HG02973 (cell line): ENCODE results near the gene INHBE.
A peak's percentile ranks its signal among the peaks of the same experiment; 100 is the strongest.
"Not testable (repeated sequence)": the region's sequence is repeated elsewhere in the genome, so short reads cannot be mapped to it uniquely, and the experiment has no call there.

Experiments used
- ATAC-seq: cut with Tn5 transposase; IDR thresholded peaks from one replicate; pipeline ENCODE4 v1.9.1; 2021; ENCODE audit warnings: moderate library complexity; ENCODE audit not compliant: unreplicated experiment

The INHBE gene, protein sequence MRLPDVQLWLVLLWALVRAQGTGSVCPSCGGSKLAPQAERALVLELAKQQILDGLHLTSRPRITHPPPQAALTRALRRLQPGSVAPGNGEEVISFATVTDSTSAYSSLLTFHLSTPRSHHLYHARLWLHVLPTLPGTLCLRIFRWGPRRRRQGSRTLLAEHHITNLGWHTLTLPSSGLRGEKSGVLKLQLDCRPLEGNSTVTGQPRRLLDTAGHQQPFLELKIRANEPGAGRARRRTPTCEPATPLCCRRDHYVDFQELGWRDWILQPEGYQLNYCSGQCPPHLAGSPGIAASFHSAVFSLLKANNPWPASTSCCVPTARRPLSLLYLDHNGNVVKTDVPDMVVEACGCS

DNA sequence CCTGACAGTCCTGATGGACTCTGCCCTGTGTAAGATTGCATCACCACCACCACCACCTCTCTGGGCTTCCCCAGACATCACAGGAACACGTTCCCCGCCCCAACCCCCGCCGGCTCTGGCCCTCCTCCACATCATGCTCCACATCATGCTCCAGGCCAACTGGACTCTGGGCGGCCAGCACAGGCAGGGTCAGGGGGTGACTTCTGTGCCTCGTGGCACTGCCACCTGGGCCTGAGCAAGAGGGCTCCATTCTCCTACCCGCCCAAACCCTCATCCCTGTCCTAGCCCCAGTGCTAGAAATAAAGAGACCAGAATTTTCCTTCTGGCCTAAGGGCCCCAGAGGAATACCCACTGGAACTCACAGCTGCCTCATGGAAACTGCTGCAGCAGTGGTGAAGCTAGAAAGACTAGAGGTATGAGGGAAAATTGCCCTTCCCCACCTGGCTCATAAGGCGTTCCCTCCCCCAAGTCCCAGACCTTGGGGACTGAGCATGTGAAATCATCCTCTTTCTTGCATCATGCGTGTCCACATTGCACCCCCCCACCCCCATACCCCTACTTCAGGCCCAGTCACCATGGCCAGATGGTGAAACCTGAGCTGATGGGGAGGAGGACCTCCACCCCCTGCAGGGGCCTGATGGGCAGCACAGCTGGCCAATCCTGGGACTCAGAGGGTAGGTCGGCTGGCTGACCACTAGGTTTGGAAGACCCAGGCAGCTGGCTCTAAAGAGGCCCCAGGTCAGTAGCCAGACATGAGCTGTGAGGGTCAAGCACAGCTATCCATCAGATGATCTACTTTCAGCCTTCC is at the start of gene INHBE:
TSS of gene INHBE (plus strand) at position 742 of the 808 bp plus-strand sequence. CDS start 230 bp downstream, outside the sequence.
- ATAC-seq = no peak

DNA sequence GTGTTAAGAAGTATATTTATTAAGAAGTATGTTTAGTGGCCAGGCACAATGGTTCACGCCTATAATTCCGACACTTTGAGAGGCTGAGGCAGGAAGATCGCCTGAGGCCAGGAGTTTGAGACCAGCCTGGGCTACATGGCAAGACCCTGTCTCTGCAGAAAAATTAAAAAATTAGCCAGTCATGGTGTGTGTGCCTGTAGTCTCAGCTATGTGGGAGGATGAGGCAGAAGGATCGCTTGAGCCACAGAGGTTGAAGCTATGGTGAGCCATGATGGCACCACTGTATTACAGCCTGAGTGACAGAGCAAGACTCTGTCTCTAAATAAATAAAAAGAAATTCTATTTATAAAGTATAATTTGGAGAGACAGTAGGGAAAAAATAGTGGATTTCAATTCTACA is 44.6 kb upstream of the INHBE start:
- ATAC-seq = no peak

DNA sequence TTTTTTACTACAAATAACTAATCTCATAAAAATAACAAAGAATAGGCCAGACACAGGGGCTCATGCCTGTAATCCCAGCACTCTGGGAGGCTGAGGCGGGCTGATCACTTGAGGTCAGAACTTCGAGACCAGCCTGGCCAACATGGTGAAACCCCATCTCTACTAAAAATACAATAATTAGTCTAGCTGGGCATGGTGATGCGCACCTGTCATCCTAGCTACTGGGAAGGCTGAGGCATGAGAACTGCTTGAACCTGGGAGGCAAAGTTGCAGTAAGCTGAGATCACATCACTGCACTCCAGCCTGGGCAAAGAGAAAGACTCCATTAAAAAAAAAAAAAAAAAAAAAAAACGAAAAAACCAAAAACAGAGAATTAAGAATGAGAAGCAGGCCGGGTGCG is 40.9 kb upstream of the INHBE start:
- ATAC-seq = not testable (repeated sequence)

DNA sequence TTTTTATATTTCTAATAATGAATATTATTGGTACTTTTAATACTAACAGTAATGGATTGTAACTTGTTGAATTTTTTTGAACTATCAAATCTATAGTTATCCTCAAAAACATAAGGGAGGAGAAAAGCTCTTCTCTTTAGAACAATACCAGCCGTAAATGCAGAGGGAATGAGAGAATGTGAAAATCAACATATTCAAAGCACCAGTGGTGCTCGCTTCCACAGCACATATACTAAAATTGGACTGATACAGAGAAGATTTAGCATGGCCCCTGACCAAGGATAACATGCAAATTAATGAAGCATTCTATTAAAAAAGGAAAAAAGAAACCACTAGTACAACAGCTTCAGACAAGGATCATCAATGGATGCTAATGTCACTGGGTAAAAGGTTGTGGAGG is 40.0 kb upstream of the INHBE start:
- ATAC-seq = no peak

DNA sequence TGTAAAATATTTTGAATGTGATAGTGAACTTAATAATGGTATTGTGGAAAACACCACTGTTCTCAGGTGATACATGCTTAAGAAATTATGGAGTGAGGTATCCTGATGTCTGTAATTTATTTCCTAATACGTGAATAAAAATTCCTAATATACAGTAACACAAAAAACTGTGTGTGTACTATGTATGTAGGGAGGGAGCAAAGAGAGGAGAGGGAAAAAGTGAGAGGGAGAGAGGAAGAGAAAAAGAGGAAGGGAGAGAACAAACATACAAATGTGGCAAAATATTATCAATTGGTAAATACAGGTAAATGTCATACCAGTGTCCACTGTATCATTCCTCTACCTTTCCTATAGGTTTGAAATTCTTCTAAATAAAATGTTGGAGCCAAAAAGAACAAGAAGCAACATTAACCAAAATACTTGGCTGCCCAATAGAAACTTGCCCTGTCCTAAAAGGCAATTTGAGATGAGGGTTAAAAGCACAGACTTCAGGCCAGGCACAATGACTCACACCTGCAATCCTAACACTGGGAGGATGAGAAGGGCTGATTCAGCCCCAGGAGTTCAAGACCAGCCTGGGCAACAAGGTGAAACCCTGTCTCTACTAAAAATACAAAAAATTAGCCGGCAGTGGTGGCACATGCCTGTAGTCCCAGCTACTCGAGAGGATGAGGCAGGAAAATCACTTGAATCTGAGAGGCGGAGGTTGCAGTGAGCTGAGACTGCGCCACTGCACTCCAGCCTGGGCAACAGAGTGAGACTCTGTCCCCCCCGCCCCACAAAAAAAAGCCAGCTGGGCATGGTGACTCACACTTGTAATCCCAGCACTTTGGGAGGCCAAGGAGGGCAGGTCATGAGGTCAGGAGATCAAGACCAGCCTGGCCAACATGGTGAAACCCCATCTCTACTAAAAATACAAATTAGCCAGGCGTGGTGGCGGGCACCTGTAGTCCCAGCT is 38.8 kb upstream of the INHBE start:
- no peak for ATAC-seq

DNA sequence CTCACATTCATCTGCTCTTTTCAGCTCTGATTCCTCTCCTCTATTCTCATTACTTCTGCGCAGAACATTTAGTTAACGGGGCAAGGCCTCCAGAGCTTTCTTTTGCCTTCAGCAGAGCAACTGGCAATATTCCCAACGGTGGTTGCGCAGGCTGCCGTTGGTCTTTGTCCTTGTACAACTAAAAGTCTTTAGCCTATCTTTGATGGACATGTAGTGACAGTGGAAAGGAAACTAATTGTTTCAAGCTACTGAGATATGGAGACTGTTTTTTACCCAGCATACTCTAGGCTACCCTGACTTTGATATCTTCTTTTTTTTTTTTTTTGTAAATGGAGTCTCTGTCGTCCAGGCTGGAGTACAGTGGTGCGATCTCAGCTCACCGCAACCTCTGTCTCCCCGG is 36.9 kb upstream of the INHBE start:
- ATAC-seq = no peak

DNA sequence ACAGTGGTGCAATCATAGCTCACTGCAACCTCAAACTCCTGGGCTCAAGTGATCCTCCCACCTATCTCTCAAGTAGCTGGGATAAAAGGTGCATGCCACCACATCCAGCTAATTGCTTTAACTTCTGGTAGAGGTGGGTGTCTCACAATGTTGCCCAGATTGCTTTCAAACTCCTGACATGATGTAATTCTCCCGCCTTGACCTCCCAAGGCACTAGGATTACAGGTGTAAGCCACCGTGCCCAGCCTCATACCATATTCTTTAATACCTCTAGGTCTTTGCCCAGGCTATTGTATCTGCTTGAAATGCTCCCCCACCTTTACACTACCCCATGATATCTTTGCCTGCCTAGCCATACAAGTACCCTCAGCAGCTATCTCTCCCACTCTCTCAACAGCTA is 35.6 kb upstream of the INHBE start:
- ATAC-seq = no peak

DNA sequence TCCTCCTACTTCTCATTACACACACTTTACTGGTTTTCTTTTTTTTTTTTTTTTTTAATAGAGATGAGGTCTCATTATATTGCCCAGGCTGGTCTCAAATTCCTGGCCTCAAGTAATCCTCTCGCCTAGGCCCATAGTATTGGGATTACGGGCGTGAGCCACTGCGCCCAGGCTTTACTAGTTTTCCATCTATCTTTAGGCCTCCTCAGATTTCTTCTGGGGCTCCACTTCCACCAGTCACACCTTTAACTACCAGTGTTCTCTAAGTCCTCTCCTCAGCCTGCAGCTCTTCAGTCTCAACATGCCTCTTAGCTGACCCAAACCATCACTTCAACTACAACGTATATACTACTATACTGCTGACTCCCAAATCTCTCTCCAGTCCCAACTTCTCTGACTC is 34.6 kb upstream of the INHBE start:
- ATAC-seq = no peak

DNA sequence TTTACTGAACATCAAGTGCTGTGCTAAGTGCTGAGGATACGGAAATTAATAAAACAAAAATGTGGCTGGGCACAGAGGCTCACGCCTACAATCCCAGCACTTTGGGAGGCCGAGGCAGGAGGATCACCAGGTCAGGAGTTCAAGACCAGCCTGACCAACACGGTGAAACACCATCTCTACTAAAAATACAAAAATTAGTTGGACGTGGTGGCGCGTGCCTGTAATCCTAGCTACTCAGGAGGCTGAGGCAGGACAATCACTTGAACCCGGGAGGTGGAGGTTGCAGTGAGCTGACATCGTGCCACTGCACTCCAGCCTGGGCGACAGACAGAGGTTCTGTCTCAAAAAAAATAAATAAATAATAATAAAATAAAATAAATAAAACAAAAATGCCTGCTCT is 28.2 kb upstream of the INHBE start:
- not testable (repeated sequence) for ATAC-seq

DNA sequence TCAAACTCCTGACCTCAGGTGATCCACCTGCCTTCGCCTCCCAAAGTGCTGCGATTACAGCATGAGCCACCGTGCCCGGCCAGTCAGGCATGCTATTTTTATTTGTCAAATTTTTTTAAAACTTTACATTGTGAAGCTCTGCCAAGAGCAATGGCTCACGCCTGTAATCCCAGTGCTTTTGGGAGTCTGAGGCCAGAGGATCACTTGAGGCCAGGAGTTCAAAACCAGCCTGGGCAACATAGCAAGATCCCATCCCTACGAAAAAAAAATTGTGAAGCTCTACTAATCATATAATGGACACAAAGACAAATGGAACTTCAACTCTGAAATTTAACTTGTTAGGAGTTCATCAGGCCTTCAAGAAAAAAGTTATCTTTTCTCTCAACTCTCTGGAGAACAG is 26.1 kb upstream of the INHBE start:
- no peak for ATAC-seq

DNA sequence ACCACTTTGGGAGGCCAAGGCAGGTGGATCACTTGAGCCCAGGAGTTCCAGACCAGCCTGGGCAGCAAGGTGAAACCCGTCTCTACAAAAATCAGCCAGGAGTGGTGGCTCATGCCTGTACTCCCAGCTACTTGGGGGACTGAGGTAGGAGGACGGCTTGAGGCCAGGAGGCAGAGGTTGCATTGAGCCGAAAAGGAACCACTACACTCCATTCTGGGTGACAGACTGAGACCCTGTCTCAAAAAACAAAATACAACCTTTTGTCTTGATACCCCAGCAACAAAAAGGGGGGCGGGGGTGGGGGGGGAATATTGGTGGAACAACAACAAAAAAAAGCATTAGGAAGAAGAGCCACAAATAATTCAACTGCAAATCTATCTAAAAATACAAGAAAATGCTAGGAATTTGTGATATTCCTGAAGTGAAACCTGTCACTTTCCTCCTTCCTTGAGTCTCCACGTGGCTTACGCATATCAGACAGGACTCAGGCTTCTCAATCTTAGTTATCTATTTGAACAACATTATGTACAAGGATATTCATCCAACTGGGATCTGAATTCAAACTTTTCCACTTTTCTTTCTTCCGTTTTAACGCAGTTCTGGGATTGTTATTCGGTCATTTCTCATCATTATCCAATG is 25.5 kb upstream of the INHBE start:
- ATAC-seq = no peak

DNA sequence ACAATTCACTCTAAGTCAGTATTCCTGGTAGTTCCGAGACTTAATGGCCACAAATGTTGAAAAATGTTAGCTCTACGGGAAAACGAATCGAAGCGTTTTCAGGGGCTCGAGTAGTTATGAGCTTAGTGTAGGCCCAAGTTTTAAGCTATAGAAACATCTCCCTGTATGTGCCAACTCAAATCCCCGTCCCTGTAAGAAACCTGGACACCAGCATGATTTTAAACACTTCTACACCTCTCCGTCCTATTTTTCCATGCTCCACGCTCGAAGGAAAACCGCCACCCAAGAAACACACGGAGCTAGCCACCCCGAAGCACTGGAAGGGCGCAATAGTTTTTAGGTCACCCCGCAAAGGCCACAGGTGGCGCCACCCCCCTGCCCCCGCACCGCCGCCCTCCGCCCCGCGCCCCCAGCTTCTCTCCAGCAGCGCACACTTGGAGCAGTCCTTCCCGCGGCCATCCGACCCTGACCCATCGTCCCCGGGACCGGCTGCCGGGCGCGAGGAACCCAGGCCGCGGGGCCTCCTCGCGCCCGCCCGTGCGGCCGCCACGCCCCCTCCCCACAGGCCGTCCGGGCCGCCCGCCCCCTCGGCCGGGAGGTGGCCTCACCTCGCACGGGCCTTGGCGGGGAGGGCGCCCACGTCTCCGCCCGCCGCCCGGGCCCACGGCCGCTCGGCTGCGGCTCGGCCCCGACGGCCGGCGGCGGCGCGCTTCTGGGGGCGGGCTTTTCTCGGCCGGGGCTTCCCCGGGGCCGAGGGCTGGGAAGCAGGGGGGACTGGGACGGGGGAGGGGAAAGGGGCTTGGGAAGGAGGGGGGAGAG is 24.8 kb upstream of the INHBE start:
- ATAC-seq = peak; percentile 52

DNA sequence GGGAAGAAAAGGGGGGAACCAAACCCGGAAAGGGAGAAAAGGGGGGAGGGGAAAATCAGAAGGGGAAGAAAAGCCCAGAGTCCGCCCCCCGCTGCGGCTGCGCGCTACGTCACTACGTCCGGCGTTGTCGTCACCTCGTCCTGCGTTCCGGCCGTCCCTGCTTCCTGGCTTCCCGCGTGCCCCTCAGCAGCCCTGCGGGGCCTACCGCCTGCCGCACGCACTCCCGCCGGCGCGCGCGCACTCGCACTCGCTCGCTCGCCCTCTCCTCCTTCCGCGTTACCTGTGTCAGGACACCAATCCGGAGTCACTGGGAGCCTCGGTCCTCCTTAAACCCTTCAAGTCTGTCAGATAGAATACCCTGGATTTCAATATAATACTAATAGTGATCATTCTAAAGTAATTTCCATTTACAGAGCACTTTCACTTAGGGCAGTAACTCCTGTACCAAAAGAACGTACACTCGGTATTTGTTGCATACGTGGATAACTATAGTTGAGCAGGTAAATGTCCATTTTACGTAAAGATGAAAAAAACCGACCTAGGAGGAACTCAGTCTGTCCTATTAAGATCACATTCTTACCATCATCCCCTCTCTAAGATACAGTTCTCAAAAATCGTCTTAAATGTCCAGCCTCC is 24.1 kb upstream of the INHBE start, which contains the start of gene R3HDM2:
TSS of gene R3HDM2 (minus strand) at position 113 of the 636 bp plus-strand sequence. CDS start 120,615 bp downstream, outside the sequence.
- peak; percentile 92 for ATAC-seq

DNA sequence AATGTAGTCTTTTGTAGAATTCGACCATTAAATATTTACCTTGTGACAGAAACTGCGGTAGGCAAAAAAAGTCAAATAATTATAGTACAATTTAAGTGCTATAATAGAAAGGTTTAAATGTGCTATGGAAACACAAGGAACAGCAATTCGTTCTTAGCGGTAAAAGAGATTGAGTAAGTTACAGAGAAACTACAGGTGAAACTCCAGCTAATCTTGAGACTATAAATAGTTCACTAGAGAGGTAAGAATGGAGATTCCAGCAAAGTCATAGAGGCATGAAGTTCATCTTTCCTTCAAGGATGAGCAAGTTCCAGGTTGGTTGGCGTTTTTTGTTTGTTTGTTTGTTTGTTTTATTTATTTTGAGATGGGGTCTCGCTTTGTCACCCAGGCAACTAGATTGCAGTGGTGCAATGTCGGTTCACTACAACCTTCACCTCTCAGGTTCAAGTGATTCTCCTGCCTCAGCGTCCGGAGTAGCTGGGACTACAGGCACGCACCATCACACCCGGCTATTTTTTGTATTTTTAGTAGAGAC is 23.4 kb upstream of the INHBE start:
- no peak for ATAC-seq

DNA sequence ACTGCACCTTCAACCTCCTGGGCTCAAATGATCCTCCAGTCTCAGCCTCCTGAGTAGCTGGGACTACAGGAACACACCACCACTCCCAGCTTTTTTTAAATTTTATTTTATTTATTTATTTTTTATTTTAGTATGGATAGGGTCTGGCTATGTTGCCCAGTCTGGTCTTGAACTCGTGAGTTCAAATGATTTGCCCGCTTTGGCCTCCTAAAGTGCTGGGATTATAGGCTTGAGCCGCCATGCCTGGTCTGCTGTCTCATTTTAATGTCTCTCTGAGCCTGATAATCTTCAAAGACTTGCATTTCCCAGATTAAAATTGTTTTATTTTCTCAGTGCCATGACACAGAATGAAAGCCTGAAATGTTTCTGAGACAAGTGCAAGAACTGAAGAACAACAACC is 21.7 kb upstream of the INHBE start:
- no peak for ATAC-seq

DNA sequence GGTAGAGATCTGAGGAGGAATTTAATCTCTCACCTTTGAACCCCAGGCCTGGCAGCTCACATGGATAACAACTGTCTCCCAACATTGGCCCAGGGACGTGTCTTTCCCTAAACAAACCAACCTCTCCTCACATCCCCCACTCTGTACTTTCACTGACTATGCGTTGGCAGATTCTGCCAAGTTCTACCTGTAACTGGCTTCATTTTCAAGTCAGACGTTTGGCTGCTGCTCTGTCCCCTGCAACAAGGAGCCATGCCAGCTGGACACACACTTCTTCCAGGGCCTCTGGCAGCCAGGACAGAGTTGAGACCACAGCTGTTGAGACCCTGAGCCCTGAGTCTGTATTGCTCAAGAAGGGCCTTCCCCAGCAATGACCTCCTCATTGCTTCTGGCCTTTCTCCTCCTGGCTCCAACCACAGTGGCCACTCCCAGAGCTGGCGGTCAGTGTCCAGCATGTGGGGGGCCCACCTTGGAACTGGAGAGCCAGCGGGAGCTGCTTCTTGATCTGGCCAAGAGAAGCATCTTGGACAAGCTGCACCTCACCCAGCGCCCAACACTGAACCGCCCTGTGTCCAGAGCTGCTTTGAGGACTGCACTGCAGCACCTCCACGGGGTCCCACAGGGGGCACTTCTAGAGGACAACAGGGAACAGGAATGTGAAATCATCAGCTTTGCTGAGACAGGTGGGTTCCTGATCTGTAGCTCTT is 20.4 kb upstream of the INHBE start, which contains the start of gene INHBC:
TSS of gene INHBC (plus strand) at position 268 of the 707 bp plus-strand sequence. CDS start at position 371, 103 bp downstream.
- no peak for ATAC-seq

DNA sequence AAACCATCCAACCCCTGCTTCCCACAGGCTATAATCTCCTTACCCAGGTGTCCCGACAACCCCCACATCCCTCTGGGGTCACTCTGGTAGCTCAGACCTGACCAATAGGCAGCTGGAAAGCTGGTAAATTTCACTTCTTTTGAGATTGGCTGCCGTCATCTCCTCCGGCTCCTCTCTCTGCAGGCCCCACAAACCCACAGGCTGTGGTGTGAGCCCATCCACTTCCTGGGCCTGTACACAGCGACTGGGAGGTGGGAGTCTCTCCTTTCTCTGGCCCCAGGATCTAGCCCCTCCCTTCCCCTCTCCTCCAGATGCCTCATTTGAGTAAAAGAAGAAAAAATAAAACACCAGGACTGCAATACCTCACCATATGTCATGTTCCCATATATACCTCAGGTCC is 19.8 kb upstream of the INHBE start:
- ATAC-seq = no peak

DNA sequence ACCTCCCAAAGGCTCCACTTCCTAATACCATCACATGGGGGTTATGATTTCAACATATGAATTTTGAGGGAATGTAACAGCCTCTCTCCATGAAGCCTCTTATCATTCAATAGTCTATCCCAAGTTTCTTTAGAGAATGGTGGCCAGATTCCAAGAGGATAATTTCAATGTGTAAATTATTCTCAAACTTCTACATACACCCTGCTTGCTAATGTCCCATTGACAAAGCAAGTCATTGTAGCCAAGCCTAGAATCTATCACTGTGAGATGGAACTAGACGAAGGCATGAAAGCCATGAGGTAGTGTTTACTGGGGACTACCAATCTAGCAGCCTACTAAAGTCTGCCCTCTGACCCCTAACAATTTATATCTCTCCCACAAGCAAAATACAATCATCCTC is 16.7 kb upstream of the INHBE start:
- ATAC-seq = no peak
